ENCODE measurements around the gene SZT2. TPM values are rescaled to one million over a fixed set of nuclear protein-coding genes. Genes with fewer than 3 reads are reported as not detected.
A peak's percentile ranks its signal among the peaks of the same experiment; 100 is the strongest.

SZT2 gene
- total RNA-seq (2014; rRNA removed; shearing (Covaris generic)), result 4.4 and 7.0 TPM in 2 replicates

DNA sequence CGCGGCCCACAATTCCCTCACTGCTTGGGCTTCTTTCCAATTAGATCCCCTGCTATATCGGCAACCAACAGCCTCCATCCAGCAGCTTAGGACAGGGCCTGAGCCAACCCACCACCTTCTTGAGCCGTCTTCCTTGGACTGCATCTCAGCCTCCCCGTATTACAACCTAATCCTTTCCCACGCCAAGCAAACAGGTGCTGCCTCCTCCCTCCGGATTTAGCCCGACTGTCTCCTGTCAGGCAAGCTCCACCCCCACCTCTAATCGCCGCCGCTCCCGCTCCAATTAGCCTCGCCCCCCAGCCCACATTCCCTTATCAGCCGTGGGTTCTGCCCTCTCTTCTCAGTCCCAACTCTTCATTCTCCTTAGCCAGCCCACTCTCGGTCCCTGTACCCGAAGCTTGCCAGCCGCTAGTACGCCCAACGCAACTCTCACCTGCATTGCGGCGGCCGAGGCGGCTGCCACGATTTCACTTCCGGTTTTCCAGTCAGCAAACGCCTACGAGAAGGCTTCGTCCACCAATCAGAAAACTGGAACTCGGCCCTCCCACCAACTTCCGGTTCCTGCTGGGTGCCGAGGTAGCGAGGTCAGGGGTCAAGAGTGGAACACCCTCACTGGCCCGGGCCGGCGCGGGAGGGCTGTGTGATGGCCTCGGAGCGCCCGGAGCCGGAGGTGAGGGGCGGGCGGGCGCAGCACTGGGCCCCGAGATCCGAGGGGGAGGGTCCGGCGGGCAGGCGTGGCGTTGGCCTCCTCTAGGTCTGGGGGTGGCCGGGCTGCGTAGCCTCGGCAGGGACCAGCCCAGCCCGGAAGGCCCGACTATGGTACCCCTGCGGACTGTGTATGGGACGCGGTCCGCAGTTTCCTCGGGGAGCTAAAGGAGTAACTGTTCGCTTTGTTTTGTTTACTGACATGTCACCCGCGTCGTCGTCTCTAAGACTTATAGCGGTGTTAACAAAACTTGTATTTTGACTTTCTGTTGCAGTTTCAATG, at the start of gene SZT2, which contains the start of gene MED8:
Gene SZT2 (plus strand): TSS at position 574 of the 988 bp plus-strand sequence. CDS start 70 bp downstream, at position 644.
Gene MED8 (minus strand): TSS at position 475 of the 988 bp plus-strand sequence. CDS start 36 bp downstream, at position 439.
- DNase-seq (ENCODE audit: low spot score), result peak; percentile 95
- in situ Hi-C loops (cut with HindIII; ENCODE audit: low sequenced_read_pairs), result no loop called here

DNA sequence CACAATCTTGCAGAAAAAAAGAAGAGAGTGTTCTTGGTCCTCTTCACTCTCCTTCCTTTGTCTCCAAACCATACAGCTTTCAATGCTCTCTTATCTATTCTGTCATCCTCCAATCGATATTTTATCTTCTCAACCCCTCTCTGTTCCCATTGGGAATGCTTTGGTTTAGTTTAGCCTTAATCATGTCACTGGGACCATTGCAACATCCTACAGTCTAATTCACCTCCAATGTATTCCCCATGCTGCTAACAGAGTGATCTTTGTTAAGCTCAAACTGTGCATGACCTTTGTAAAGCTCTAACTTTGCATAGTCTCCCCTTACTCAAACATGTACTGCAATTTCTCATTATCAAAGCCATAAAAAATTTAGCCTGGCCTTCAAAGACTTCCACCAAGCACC, 49.1 kb upstream of the SZT2 start:
- in situ Hi-C loops (cut with HindIII; ENCODE audit: low sequenced_read_pairs), result no loop called here

DNA sequence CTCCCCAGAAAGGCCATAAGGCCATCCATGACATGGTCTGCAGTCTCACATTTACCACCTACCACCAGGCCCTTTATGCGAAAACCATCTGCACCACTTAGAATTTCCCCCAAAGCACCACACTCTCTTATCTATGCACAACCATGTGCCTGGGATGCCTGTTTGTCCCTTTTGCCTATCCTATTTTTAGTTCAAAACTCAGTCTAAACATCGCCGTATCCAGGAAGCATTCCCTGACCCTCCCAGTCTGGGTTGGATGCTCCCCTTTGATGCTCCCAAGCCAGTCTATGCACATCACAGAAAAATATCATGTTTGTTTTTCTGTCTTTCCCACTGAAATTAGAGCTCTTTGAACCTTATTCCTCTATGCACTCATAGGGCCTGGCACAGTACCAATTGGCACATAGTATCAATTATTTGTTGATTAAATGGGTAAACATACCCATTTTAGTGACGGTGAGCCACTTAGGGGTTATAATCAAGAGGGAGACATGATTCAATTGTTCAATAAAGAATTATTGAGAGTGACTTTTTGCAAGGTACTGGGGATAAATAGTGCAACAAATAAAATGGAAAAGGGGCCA, 45.3 kb upstream of the SZT2 start:
- DNase-seq (ENCODE audit: low spot score), result no peak
- in situ Hi-C loops (cut with HindIII; ENCODE audit: low sequenced_read_pairs), result no loop called here

More for the DNA sequence above, 49.1 kb upstream of the SZT2 start:
- DNase-seq (ENCODE audit: low spot score), result no peak

DNA sequence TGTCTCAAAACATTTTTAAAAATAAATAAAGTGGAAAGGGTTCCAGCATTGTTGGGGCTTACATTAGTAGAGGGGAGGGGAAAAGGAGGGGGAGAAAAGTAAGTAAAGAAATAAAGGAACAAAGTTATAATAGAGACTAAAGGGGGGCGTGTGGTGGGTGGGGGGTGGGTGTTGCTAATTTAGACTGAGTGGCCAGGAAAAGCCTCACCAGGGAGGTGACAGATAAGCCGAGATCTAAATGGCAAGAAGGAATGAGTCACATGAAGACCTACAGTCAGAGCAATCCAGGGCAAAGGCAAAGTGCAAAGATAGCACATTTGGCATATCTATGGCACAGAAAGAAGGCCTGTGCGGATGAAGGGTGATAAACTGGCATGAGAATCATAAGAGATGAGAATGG, 44.6 kb upstream of the SZT2 start:
- no peak for DNase-seq (ENCODE audit: low spot score)
- in situ Hi-C loops (cut with HindIII; ENCODE audit: low sequenced_read_pairs), result no loop called here

DNA sequence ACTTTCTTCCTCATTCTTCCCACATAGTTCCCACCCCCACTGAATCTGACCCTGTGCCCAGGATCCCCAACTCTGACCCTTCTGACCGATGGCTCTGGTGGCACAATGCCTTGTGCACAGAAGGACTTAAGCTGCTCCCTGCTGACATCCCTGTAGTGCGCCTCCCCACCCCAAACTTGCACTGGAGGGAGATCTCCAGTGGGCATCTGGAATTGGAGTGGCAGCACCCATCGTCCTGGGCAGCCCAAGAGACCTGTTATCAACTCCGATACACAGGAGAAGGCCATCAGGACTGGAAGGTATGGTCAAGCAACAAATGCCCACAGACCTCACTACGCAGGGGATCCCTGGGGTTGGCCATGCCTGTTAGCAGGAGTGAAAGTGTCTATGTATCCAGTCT, 43.1 kb upstream of the SZT2 start:
- DNase-seq (ENCODE audit: low spot score), result no peak
- in situ Hi-C loops (cut with HindIII; ENCODE audit: low sequenced_read_pairs), result no loop called here

DNA sequence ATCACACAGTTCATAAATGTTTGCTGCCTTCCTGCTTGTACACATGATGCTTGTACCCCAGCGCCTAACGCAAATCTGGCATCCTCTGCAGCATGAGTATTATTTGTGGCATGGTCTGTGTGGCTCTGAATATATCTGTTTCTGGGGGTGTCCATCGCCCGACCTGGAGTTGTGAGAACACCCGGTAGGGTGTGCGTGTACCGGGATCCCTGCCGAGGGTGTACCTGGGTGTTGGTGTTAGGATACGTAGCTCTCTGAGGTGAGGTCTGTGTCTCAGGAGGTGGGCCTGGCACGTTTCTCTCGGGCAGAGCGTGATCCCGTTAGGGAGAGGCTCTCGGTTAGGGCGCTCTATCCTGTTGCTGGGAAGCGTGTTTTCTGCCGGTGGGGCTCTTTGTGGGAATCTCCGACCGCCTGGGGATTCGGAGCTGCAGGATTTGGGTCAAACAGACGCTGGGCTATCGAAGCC, 41.3 kb upstream of the SZT2 start:
- DNase-seq (ENCODE audit: low spot score), result peak; percentile 53
- in situ Hi-C loops (cut with HindIII; ENCODE audit: low sequenced_read_pairs), result no loop called here

DNA sequence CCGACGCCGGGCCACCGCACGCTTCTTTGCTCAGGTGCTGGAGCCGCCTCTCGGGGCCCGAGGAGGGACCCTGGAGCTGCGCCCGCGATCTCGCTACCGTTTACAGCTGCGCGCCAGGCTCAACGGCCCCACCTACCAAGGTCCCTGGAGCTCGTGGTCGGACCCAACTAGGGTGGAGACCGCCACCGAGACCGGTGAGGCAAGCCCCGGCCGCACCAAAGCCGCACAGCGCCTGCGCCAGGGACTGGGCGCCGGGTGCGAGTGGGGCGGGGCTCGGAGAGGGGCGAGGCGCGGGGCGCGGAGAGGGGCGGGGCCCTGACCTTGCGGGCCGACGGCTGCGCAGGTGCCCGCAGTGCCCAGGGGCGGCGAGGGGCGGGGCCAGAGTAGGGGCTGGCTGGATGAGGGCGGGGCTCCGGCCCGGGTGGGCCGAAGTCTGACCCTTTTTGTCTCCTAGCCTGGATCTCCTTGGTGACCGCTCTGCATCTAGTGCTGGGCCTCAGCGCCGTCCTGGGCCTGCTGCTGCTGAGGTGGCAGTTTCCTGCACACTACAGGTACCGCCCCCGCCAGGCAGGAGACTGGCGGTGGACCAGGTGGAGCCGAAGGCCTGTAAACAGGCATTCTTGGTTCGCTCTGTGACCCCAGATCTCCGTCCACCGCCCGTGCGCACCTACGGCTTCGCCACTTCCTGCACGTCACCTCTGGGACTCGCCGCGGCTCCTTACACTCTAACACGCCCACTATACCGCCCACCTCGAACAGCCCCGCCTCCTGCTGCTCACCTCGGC, 40.7 kb upstream of the SZT2 start:
- DNase-seq (ENCODE audit: low spot score), result peak; percentile 86
- in situ Hi-C loops (cut with HindIII; ENCODE audit: low sequenced_read_pairs), result no loop called here

DNA sequence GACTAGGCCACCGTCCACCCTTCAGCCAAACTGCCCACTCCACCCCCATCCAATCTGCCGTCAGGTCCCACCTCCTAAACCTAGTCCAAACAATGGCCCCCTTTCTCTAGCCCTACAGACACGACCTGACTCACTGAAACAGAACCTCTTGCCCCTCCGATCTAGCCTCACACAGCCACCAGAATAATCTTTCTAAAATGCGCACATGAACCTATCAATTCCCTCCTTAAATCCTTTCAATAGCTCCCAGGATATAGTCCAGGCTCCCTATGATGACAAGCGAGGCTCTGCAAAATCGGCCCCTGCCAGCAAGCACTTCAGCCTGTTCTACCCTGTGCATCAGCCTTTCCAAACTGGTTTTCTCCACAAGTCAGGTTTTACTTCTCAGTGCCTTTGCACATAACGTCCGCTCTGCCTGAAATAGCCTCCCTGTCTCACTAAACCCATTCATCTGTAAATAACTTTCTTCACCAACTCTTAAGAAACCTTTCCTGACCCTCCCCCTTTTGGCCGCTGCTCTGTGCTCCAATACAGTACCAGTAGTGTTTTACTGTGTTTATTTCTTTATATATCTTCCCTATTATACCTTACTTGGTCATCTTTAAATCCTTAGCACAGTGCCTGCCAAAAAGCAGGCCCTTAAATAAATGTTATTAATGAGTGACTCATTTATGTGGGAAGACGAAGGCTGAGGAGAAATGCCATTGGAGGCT, 39.9 kb upstream of the SZT2 start:
- in situ Hi-C loops (cut with HindIII; ENCODE audit: low sequenced_read_pairs), result no loop called here
- DNase-seq (ENCODE audit: low spot score), result peak; percentile 47

DNA sequence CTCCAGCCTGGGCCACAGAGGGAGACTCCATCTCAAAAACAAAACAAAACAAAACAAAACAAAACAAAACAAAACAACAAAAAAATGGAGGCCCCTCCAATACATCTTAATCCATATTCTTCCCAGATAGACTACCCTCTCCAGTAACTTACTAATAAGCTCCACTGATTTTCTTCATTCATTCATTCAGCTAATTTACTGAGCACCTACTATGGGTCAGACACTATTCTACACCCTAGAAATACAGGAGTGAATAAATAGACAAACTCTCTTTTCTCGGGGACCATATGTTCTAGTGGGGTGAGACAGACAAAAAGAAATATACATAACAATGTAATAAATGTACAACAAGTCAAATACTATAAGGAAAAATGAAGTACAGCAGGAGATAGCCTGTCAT, 38.7 kb upstream of the SZT2 start:
- in situ Hi-C loops (cut with HindIII; ENCODE audit: low sequenced_read_pairs), result no loop called here
- DNase-seq (ENCODE audit: low spot score), result no peak

DNA sequence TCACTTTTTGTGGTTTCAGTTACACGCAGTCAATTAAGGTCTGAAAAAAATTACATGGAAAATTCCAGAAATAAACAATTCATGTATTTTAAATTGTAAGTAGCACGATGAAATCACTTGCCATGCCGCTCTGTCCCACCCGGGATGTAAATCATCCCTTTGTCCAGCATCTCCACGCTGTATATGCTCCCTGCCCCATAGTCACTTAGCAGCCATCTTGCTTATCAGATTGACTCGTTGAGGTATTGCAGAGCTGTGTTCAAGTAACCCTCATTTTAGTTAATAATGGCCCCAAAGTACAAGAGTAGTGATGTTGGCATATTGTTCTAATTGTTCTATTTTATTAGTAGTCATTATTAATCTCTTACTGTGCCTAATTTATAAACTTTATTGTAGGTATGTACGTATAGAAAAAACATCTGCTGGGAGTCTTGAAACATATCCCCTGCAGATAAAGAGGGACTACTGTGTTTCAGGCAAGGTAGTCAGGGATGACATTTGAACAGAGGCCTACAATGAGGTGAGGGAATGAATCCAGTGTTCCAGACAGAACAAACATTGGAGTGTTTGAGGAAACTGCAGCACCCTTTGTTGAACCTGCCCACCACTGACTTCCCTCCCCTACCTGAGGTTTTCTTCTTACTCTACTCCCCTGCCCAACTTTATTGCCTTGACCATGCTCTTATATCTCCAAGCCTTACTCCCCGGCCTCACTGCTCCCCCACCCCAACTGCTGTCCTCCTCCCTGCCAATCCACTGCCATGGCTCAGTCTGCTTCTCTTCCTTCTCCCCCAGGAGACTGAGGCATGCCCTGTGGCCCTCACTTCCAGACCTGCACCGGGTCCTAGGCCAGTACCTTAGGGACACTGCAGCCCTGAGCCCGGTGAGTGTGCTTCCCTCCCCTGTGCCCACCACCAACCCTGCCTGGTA, 38.0 kb upstream of the SZT2 start:
- in situ Hi-C loops (cut with HindIII; ENCODE audit: low sequenced_read_pairs), result no loop called here
- no peak for DNase-seq (ENCODE audit: low spot score)

DNA sequence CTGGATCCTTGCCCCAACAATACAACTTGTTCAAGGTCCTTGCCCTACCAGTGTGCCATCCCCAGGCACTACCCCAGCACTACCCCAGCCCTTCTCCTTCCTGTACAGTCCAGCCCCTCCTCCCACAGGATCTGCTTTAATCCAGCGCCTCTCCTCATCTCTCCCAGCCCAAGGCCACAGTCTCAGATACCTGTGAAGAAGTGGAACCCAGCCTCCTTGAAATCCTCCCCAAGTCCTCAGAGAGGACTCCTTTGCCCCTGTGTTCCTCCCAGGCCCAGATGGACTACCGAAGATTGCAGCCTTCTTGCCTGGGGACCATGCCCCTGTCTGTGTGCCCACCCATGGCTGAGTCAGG, 37.4 kb upstream of the SZT2 start:
- DNase-seq (ENCODE audit: low spot score), result no peak
- in situ Hi-C loops (cut with HindIII; ENCODE audit: low sequenced_read_pairs), result no loop called here

DNA sequence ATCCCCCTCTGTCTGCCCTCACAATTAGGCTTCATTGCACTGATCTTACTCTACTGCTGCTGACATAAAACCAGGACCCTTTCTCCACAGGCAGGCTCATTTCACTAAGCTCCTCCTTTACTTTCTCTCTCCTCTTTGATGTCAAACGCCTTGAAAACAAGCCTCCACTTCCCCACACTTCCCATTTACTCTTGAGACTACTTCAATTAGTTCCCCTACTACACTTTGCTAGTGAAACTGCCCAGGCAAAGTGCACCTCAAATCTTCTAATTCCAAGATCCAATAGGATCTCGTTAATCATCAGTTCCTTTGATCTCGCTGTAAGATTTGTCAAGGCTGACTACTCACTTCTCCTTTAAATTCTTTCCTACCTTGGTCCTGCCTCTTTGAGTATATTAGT, 36.8 kb upstream of the SZT2 start:
- in situ Hi-C loops (cut with HindIII; ENCODE audit: low sequenced_read_pairs), result no loop called here
- no peak for DNase-seq (ENCODE audit: low spot score)

DNA sequence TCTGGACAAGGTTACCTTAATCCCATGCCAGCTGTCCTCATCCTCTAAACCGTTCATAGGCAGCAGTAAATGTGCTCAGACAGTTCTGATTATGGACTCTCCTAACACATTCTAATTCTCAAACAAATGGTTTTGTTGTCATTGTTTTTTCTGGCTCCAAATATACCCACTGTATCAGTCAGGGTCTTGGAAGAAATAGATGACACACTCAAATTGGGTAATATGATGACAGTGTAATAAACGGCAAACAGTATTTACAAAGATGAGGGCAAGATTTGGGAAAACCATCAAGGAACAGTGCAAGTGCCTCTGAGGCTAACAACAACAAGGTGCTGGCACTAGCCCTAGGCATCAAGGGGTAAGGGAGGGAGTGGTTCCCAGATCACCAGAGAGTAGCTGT, 35.2 kb upstream of the SZT2 start:
- in situ Hi-C loops (cut with HindIII; ENCODE audit: low sequenced_read_pairs), result no loop called here

DNA sequence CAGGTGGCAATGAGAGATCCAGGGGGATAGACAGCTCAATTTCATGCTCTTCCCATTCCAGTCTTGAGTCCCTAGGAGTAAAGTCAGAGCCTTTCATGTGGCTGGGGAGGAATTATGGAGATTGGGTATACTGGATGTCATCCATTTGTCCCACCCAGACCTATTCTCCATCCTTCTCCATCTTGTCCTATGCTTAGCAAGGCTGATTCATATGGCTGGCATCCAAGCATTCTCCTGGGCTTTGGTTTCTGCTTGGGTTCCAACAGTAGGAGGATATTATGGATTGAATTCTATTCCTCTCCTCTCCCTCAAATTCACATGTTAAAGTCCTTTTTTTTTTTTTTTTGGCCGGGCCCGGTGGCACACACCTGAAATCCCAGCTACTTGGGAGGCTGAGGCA, 34.8 kb upstream of the SZT2 start:
- DNase-seq (ENCODE audit: low spot score), result no peak
- in situ Hi-C loops (cut with HindIII; ENCODE audit: low sequenced_read_pairs), result no loop called here

More for the DNA sequence above, 35.2 kb upstream of the SZT2 start:
- no peak for DNase-seq (ENCODE audit: low spot score)

DNA sequence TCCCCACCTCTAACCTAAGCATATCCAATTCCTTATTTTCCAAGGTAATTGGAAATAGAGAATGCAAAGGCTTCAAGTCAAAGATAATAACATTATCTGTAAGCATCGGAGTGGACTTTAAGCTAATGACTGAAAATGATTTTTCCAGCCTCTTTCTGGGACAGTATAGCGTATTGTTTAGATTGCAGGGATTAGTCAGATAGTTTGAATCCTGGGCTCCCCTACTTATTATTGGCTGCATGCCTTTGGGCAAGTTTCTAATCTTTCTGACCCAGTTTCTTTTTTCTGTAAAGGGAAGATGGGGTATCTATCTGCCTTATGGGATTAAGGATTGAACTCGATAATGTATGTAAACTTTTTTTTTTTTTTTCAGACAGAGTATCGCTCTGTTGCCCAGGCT, 32.4 kb upstream of the SZT2 start:
- in situ Hi-C loops (cut with HindIII; ENCODE audit: low sequenced_read_pairs), result no loop called here
- no peak for DNase-seq (ENCODE audit: low spot score)

DNA sequence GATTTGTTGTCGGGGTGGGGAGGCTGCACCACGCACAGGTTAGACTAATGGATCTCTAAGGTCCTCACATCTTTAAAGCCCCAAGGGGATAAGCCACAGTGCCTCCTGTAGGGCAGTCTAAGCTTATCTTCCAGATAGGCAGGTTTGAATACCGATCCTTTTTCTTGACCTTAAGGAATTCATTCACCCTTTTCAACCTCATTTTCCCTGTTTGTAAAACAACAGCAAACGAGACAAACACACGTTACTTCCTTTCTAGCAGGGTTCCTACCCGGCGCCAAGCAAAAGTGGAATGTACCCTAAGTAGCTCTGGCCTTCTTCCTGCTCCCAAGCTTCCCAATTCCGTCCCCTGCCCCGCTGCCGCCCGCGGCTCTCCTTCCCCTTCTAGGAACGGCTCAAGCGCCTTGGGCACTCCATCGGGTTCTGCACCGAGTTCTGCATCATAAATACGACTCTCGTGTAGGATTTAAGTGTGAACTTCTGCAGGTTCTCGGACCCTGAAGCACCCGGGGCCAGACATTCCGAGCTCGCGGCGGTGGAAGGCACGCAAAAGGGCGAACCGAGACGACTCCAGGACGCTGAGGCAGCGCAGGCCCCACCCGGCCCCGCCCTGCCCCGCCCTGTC, 31.5 kb upstream of the SZT2 start:
- in situ Hi-C loops (cut with HindIII; ENCODE audit: low sequenced_read_pairs), result no loop called here

More for the DNA sequence above, 31.5 kb upstream of the SZT2 start:
- peak; percentile 41 for DNase-seq (ENCODE audit: low spot score)

All from G401 (cell line).